ENCODE data around the gene MAP2K5. TPM values are rescaled to one million over a fixed set of nuclear protein-coding genes. Genes with fewer than 3 reads are reported as not detected.
A peak's percentile ranks its signal among the peaks of the same experiment; 100 is the strongest.

MAP2K5 gene
- total RNA-seq, 4 donors from 2014 or later, result 3.6 to 27.1 (median 18.6) TPM

DNA sequence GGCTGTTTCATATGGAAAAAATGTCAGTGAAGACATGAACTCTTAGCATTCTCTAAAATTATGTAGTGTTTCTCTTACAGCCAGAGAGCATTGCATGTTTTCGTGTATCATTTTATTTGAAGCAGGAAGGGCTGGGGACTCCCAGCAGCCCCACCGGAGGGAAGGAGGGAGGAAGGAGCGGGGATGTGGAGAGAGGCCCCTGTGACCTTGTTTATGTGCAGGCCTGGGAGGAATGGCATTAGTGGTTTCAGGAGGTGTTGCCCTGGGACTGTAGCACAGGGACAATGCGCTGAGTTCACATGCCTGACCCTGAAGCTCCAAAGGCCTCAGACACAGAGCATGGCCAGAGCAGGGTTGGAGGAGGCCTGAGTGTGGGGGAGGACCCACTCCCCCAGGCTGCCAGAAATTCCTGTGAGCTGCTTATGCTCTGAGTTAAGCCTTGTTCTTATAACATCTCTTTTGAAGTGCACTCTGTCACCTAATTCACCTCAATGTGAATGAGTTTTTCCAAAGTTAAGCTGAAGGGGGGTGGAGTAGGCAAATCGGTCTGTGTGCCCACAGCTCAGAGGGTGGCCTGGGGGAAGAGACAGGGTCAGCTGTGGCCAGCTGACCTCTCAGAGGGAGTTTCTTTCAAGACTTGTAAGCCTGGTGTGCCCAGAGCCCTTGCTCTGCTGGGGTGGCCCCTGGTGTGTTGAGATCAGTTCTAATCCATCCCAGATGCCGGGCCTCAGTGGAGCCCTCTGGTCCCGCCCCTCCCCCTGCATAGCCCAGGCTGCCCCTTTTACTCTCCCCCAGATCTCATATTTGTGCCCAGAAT lies 301.3 kb downstream of the MAP2K5 start:
- no peak for TF ChIP-seq POLR2A (IDR thresholded peaks at IDR 0.05)
- TF ChIP-seq, protein P1, sequence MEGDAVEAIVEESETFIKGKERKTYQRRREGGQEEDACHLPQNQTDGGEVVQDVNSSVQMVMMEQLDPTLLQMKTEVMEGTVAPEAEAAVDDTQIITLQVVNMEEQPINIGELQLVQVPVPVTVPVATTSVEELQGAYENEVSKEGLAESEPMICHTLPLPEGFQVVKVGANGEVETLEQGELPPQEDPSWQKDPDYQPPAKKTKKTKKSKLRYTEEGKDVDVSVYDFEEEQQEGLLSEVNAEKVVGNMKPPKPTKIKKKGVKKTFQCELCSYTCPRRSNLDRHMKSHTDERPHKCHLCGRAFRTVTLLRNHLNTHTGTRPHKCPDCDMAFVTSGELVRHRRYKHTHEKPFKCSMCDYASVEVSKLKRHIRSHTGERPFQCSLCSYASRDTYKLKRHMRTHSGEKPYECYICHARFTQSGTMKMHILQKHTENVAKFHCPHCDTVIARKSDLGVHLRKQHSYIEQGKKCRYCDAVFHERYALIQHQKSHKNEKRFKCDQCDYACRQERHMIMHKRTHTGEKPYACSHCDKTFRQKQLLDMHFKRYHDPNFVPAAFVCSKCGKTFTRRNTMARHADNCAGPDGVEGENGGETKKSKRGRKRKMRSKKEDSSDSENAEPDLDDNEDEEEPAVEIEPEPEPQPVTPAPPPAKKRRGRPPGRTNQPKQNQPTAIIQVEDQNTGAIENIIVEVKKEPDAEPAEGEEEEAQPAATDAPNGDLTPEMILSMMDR (IDR thresholded peaks at IDR 0.05), result no peak
- Histone ChIP-seq H3K27me3 (no peaks in the 10 kb centered on the region), H3K27ac (peak overlapping the region; percentile 83 to 88), H3K36me3 (no peaks in the 10 kb centered on the region), H3K9me3 (no peaks in the 10 kb centered on the region), H3K4me1 (peaks cover 6 to 10% of the 10 kb centered on the region in 2 donors), H3K4me3 (no peak overlapping the region)
- peak; percentile 80 to 81 for DNase-seq
- intact Hi-C loops (cut with DNase I; ENCODE audit: low total_unique reads), result no loop called here

- no peak overlapping the region for H3K27ac ChIP-seq
- DNase-seq, result no peak
- H3K4me1 ChIP-seq, result peaks cover 6 to 10% of the 10 kb centered on the region in 2 donors
- intact Hi-C loops (cut with DNase I; ENCODE audit: low total_unique reads), result no loop called here
- H3K4me3 ChIP-seq, result no peak overlapping the region
- H3K27me3 ChIP-seq, result no peaks in the 10 kb centered on the region
- H3K9me3 ChIP-seq, result no peaks in the 10 kb centered on the region
- no peaks in the 10 kb centered on the region for H3K36me3 ChIP-seq
- TF ChIP-seq POLR2A (IDR thresholded peaks at IDR 0.05), result no peak
- TF ChIP-seq, protein P1 (IDR thresholded peaks at IDR 0.05), result no peak
Measured at GRCh38 chr15:67845974-67846373, 303.5 kb downstream of the MAP2K5 start.

GRCh38 chr15:67849538-67849937 lies 307.0 kb downstream of the MAP2K5 start:
- Histone ChIP-seq H3K9me3 (no peaks in the 10 kb centered on the region), H3K27me3 (no peaks in the 10 kb centered on the region), H3K4me1 (no peaks in the 10 kb centered on the region), H3K4me3 (no peak overlapping the region), H3K27ac (no peak overlapping the region), H3K36me3 (no peaks in the 10 kb centered on the region)
- DNase-seq, result no peak
- intact Hi-C loops (cut with DNase I; ENCODE audit: low total_unique reads), result no loop called here
- TF ChIP-seq POLR2A (IDR thresholded peaks at IDR 0.05), result no peak
- TF ChIP-seq, protein P1 (IDR thresholded peaks at IDR 0.05), result no peak

GRCh38 chr15:67850336-67850735 lies 307.8 kb downstream of the MAP2K5 start:
- TF ChIP-seq, protein P1 (IDR thresholded peaks at IDR 0.05), result no peak
- Histone ChIP-seq H3K4me3 (no peak overlapping the region), H3K36me3 (no peaks in the 10 kb centered on the region), H3K4me1 (no peaks in the 10 kb centered on the region), H3K27ac (no peak overlapping the region), H3K9me3 (no peaks in the 10 kb centered on the region), H3K27me3 (no peaks in the 10 kb centered on the region)
- intact Hi-C loops (cut with DNase I; ENCODE audit: low total_unique reads), result no loop called here
- no peak for DNase-seq

DNA sequence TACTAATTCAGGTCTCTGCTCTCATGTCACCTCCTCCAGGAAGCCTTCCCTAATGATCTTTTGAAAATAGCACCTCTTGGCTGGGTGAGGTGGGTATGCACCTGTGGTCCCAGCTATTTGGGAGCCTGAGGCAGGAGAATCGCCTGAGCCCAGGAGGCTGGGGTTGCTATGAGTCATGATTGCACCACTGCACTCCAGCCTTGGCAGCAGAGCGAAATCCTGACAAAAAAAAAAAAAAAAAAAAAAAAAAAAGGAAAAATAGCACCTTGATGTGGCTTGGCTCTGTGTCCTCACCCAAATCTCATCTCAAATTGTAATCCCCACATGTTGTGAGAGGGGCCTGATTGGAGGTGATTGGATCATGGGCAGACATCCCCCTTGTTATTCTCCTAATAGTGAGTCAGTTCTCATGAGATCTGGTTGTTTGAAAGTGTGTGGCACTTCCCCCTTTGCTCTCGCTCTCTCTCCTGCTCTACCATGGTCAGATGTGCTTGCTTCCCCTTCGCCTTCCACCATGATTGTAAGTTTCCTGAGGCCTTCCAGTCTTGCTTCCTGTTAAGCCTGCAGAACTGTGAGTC lies 308.6 kb downstream of the MAP2K5 start:
- no peaks in the 10 kb centered on the region for H3K9me3 ChIP-seq
- no peak for DNase-seq
- H3K4me3 ChIP-seq, result no peak overlapping the region
- TF ChIP-seq, protein P1 (IDR thresholded peaks at IDR 0.05), result no peak
- TF ChIP-seq POLR2A (IDR thresholded peaks at IDR 0.05), result no peak
- intact Hi-C loops (cut with DNase I; ENCODE audit: low total_unique reads), result no loop called here
- no peaks in the 10 kb centered on the region for H3K4me1 ChIP-seq
- H3K36me3 ChIP-seq, result no peaks in the 10 kb centered on the region
- no peak overlapping the region for H3K27ac ChIP-seq
- no peaks in the 10 kb centered on the region for H3K27me3 ChIP-seq

Data from uterus (tissue), 4 donors.